OCI-LY1 (cell line): ENCODE data around the gene KCNN3.

Experiments
- H2AFZ ChIP-seq: fragments of 200-600 bp; sonication (generic), shearing (Covaris generic); 2 replicates; pipeline ENCODE4 v1.6.0; 2014; ENCODE audit warnings: antibody characterized with exemption, mild to moderate bottlenecking, low read length
- H3F3A ChIP-seq: fragments of 200-600 bp; sonication (generic), shearing (Covaris generic); 2 replicates; pipeline ENCODE4 v1.6.0; 2014; ENCODE audit warnings: mild to moderate bottlenecking, antibody characterized with exemption, low read length, moderate library complexity; ENCODE audit not compliant: insufficient read depth
- H3K27ac ChIP-seq: fragments of 200-600 bp; sonication (generic); 2 replicates; pipeline ENCODE4 v1.5.1; 2014; ENCODE audit warnings: low read length, mixed run types, mild to moderate bottlenecking, low read depth; ENCODE audit not compliant: poor library complexity, severe bottlenecking
- H3K27me3 ChIP-seq: fragments of 200-600 bp; sonication (generic); 2 replicates; pipeline ENCODE4 v1.6.0; 2014; ENCODE audit warnings: antibody characterized with exemption, mild to moderate bottlenecking, low read length, moderate library complexity; ENCODE audit not compliant: insufficient read depth
- H3K36me3 ChIP-seq: fragments of 200-600 bp; sonication (generic); 2 replicates; pipeline ENCODE4 v1.6.1; 2014; ENCODE audit warnings: mild to moderate bottlenecking, antibody characterized with exemption, low read length, moderate library complexity, mixed read lengths; ENCODE audit not compliant: insufficient read depth
- H3K4me1 ChIP-seq: fragments of 200-600 bp; sonication (generic); 2 replicates; pipeline ENCODE4 v1.5.1; 2014; ENCODE audit warnings: mild to moderate bottlenecking, low read length, moderate library complexity; ENCODE audit not compliant: insufficient read depth, severe bottlenecking
- H3K4me2 ChIP-seq: fragments of 200-600 bp; sonication (generic), shearing (Covaris generic); 2 replicates; pipeline ENCODE4 v1.6.1; 2014; ENCODE audit warnings: low read length
- H3K4me3 ChIP-seq: fragments of 200-600 bp; sonication (generic); 2 replicates; pipeline ENCODE4 v1.5.1; 2014; ENCODE audit warnings: low read length, low read depth, mild to moderate bottlenecking, mixed read lengths; ENCODE audit not compliant: poor library complexity, severe bottlenecking
- H3K79me2 ChIP-seq: fragments of 200-600 bp; shearing (Covaris generic); 2 replicates; pipeline ENCODE4 v1.6.1; 2016; ENCODE audit warnings: mixed run types, low read length, mixed read lengths; ENCODE audit not compliant: insufficient read depth
- H3K9ac ChIP-seq: fragments of 200-600 bp; sonication (generic), shearing (Covaris generic); 2 replicates; pipeline ENCODE4 v1.6.1; 2014; ENCODE audit warnings: mild to moderate bottlenecking, low read length, mixed read lengths
- H3K9me2 ChIP-seq: fragments of 200-600 bp; sonication (generic), shearing (Covaris generic); 2 replicates; pipeline ENCODE4 v1.6.1; 2014; ENCODE audit warnings: low read depth, mild to moderate bottlenecking, low read length, mixed read lengths
- H3K9me3 ChIP-seq: fragments of 200-600 bp; shearing (Covaris generic); 2 replicates; pipeline ENCODE4 v1.6.1; 2014; ENCODE audit warnings: low read length, mixed read lengths
- H4K20me1 ChIP-seq: fragments of 200-600 bp; sonication (generic), shearing (Covaris generic); 2 replicates; pipeline ENCODE4 v1.6.0; 2016; ENCODE audit warnings: mild to moderate bottlenecking, low read length; ENCODE audit not compliant: insufficient read depth
- EZH2 ChIP-seq: fragments of 200-600 bp; sonication (generic), shearing (Covaris generic); IDR thresholded peaks from 2 replicates; pipeline ENCODE4 v1.8.0; 2017; ENCODE audit warnings: borderline replicate concordance, mixed run types, mild to moderate bottlenecking, antibody characterized with exemption, low read length, moderate library complexity, mixed read lengths
- TF ChIP-seq, protein P1 (sequence below): fragments of 200-600 bp; sonication (generic), shearing (Covaris generic); IDR thresholded peaks from 2 replicates; pipeline ENCODE4 v1.5.1; 2017; ENCODE audit warnings: mild to moderate bottlenecking, antibody characterized with exemption, low read length, moderate library complexity, mixed read lengths

The KCNN3 gene

DNA sequence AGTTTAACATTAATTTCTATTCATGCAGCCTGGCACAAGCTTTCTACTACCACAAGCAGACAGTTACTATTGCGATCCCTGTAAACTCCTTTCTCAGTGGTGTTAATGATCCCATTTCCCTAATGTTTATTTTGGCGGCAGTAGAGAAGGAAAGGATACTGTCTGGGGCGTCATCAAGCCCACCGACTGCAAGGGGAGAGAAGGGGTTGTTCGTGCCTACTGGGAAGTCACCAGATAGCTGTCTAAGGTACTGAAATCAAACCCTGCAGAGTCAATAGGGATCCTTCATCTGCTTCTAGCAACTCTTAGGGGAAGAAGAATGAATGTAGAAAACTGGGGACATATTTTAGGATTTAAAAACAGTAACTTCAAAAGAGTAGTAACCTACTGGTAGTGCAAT lies 166.9 kb downstream of the KCNN3 start:
- peaks cover 17% of the 10 kb centered on the region for H3K36me3 ChIP-seq

DNA sequence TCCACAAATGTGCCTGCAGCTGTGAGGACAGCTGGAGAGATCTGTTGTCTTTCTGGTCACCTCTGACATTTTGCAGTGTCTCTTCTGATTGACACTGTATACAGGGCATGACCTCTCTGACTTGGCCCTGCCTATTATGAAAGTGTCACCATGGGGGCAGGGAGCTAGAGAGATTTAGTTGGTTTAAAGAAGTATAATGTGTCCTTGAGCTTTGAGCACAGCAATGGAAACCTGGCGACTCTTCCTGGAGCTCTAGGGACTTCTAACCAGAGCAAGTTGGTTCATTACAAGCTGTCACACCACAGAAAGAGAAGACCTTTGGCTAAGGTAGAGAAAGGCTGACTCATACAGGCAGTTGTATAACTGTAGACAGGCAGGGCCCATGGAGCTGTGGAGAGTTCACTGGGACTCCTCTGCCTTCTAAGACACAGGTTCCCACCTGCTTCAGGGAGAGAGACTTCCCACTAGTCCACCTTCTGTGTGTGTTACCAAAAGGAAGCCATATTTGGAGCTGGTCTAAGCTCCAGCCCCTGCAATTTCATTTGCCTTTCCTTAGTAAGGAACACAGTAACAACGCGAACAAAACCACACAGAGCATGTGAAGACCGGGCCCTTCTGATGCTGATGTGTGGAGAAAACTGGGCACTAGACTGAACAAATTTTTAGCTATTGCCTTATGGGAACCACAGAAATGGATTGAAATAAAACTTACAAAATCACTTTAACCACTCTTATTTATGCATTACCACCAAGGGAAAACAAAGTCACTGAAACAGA lies 171.6 kb downstream of the KCNN3 start:
- H3K79me2 ChIP-seq: no peaks in the 10 kb centered on the region
- H3K9ac ChIP-seq: no peak overlapping the region
- H3K9me2 ChIP-seq: no peaks in the 10 kb centered on the region
- H4K20me1 ChIP-seq: no peaks in the 10 kb centered on the region
- H3K4me1 ChIP-seq: no peaks in the 10 kb centered on the region
- no peaks in the 10 kb centered on the region for H3K36me3 ChIP-seq
- no peaks in the 10 kb centered on the region for H3F3A ChIP-seq
- H3K27me3 ChIP-seq: no peaks in the 10 kb centered on the region
- H3K9me3 ChIP-seq: no peaks in the 10 kb centered on the region
- H3K27ac ChIP-seq: no peak overlapping the region
- TF ChIP-seq, protein P1, sequence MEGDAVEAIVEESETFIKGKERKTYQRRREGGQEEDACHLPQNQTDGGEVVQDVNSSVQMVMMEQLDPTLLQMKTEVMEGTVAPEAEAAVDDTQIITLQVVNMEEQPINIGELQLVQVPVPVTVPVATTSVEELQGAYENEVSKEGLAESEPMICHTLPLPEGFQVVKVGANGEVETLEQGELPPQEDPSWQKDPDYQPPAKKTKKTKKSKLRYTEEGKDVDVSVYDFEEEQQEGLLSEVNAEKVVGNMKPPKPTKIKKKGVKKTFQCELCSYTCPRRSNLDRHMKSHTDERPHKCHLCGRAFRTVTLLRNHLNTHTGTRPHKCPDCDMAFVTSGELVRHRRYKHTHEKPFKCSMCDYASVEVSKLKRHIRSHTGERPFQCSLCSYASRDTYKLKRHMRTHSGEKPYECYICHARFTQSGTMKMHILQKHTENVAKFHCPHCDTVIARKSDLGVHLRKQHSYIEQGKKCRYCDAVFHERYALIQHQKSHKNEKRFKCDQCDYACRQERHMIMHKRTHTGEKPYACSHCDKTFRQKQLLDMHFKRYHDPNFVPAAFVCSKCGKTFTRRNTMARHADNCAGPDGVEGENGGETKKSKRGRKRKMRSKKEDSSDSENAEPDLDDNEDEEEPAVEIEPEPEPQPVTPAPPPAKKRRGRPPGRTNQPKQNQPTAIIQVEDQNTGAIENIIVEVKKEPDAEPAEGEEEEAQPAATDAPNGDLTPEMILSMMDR: no peak
- TF ChIP-seq EZH2: no peak
- H2AFZ ChIP-seq: no peak overlapping the region
- H3K4me3 ChIP-seq: no peak overlapping the region
- H3K4me2 ChIP-seq: no peak overlapping the region

More for the DNA sequence above, 166.9 kb downstream of the KCNN3 start:
- Histone ChIP-seq H3K9ac (no peak overlapping the region), H3K27me3 (no peaks in the 10 kb centered on the region), H3K79me2 (no peaks in the 10 kb centered on the region), H3K4me1 (no peaks in the 10 kb centered on the region), H3K9me2 (no peaks in the 10 kb centered on the region), H3F3A (no peaks in the 10 kb centered on the region), H2AFZ (no peak overlapping the region), H3K9me3 (no peaks in the 10 kb centered on the region), H4K20me1 (no peaks in the 10 kb centered on the region), H3K27ac (no peak overlapping the region), H3K4me3 (no peak overlapping the region), H3K4me2 (no peak overlapping the region)
- TF ChIP-seq, protein P1: no peak
- TF ChIP-seq EZH2: no peak

DNA sequence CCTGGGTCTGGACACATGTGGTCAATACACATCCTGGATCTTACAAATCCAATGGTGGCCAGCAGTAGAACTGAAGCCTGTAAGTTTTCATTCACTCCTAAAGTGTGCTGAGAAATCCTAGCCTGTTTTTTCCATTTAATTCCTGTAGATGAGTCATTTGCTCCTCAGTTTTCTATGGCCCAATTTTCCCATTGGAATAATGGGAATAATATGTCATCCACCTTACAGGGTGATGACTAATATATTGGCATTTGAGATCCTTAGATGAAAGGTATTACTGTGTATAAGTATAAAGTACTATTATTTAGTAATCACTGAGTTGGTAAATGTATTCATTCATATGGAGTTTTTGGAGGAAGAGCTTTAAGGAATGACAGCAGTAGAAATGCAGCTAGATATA lies 172.4 kb downstream of the KCNN3 start:
- no peaks in the 10 kb centered on the region for H3K9me2 ChIP-seq
- no peak overlapping the region for H2AFZ ChIP-seq
- H3K27ac ChIP-seq: no peak overlapping the region
- no peak overlapping the region for H3K4me2 ChIP-seq
- H3F3A ChIP-seq: no peaks in the 10 kb centered on the region
- H3K4me1 ChIP-seq: no peaks in the 10 kb centered on the region
- TF ChIP-seq, protein P1: no peak
- TF ChIP-seq EZH2: no peak
- H3K79me2 ChIP-seq: no peaks in the 10 kb centered on the region
- H3K9me3 ChIP-seq: no peaks in the 10 kb centered on the region
- no peaks in the 10 kb centered on the region for H3K36me3 ChIP-seq
- H4K20me1 ChIP-seq: no peaks in the 10 kb centered on the region
- H3K27me3 ChIP-seq: no peaks in the 10 kb centered on the region
- no peak overlapping the region for H3K9ac ChIP-seq
- no peak overlapping the region for H3K4me3 ChIP-seq
